Left hindlimb (tissue), 1 donor: ENCODE results near the gene MACF1.

ENCODE experiments used
- DNase-seq: peaks from one replicate; pipeline ENCODE4 v3.0.0-alpha.2; 2018

The MACF1 gene

GRCh38 chr1:39398278-39399021, 194.0 kb downstream of the MACF1 start:
- DNase-seq = peak; percentile 72

GRCh38 chr1:39401106-39401505, 196.6 kb downstream of the MACF1 start:
- no peak for DNase-seq

GRCh38 chr1:39404876-39405275, 200.4 kb downstream of the MACF1 start:
- DNase-seq = no peak

- DNase-seq = no peak
These were observed 200.9 kb downstream of the MACF1 start for GRCh38 chr1:39405358-39405757.

- no peak for DNase-seq
These were observed 202.3 kb downstream of the MACF1 start for GRCh38 chr1:39406533-39407450.

- DNase-seq = no peak
These were observed 203.0 kb downstream of the MACF1 start for GRCh38 chr1:39407510-39407895.

GRCh38 chr1:39407896-39408640, 203.6 kb downstream of the MACF1 start:
- DNase-seq = no peak

GRCh38 chr1:39408641-39409054, 204.2 kb downstream of the MACF1 start:
- DNase-seq = peak; percentile 99

GRCh38 chr1:39409055-39409816, 204.7 kb downstream of the MACF1 start:
- peak; percentile 75 for DNase-seq

- peak; percentile 70 for DNase-seq
These were observed 206.5 kb downstream of the MACF1 start for GRCh38 chr1:39410915-39411436.

GRCh38 chr1:39411526-39412478, 207.3 kb downstream of the MACF1 start:
- DNase-seq = no peak

- DNase-seq = no peak
These were observed 208.4 kb downstream of the MACF1 start for GRCh38 chr1:39412892-39413291.

GRCh38 chr1:39413902-39414528, 209.5 kb downstream of the MACF1 start:
- DNase-seq = no peak

GRCh38 chr1:39415553-39415952, 211.1 kb downstream of the MACF1 start:
- DNase-seq = no peak

- no peak for DNase-seq
These were observed 212.1 kb downstream of the MACF1 start for GRCh38 chr1:39416609-39417008.

GRCh38 chr1:39418236-39418635, 213.7 kb downstream of the MACF1 start:
- no peak for DNase-seq

- DNase-seq = no peak
These were observed 216.0 kb downstream of the MACF1 start for GRCh38 chr1:39420493-39420892.

GRCh38 chr1:39422614-39423013, 218.1 kb downstream of the MACF1 start:
- DNase-seq = no peak

- DNase-seq = no peak
These were observed 220.7 kb downstream of the MACF1 start for GRCh38 chr1:39425151-39425550.

- DNase-seq = no peak
These were observed 221.1 kb downstream of the MACF1 start for GRCh38 chr1:39425634-39426033.

- no peak for DNase-seq
These were observed 221.9 kb downstream of the MACF1 start for GRCh38 chr1:39426346-39426745.
